ENCODE results near the gene SIRT7.

DNA sequence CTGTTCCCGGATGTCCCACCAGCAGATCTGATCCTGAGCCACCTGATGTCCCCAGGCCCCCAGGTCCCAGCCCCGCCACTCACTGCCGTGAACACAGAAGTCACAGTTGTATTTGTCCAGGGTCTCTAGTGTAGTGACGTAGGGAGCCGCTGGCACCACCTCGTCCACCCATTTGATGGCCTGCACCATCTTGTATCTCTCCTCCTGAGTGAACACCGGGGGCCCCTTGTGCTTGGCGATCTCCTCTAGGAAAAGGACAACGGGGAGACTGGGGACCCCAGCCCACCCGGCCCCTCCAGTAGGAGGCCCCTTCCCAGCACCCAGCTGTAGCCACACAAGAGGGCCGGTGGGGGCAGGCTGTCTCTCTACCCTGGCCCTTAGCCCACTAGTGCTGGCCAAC, 9.2 kb downstream of the SIRT7 start:
- TF ChIP-seq, protein P1, sequence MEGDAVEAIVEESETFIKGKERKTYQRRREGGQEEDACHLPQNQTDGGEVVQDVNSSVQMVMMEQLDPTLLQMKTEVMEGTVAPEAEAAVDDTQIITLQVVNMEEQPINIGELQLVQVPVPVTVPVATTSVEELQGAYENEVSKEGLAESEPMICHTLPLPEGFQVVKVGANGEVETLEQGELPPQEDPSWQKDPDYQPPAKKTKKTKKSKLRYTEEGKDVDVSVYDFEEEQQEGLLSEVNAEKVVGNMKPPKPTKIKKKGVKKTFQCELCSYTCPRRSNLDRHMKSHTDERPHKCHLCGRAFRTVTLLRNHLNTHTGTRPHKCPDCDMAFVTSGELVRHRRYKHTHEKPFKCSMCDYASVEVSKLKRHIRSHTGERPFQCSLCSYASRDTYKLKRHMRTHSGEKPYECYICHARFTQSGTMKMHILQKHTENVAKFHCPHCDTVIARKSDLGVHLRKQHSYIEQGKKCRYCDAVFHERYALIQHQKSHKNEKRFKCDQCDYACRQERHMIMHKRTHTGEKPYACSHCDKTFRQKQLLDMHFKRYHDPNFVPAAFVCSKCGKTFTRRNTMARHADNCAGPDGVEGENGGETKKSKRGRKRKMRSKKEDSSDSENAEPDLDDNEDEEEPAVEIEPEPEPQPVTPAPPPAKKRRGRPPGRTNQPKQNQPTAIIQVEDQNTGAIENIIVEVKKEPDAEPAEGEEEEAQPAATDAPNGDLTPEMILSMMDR (conservative IDR thresholded peaks at IDR 0.05; ENCODE audit: low read length): no peak
- TF ChIP-seq EZH2phosphoT487 (IDR thresholded peaks at IDR 0.05; ENCODE audit: borderline replicate concordance, low read depth, low read length): no peak
